Measurements from ENCODE around the gene GJC2.

The GJC2 gene

DNA sequence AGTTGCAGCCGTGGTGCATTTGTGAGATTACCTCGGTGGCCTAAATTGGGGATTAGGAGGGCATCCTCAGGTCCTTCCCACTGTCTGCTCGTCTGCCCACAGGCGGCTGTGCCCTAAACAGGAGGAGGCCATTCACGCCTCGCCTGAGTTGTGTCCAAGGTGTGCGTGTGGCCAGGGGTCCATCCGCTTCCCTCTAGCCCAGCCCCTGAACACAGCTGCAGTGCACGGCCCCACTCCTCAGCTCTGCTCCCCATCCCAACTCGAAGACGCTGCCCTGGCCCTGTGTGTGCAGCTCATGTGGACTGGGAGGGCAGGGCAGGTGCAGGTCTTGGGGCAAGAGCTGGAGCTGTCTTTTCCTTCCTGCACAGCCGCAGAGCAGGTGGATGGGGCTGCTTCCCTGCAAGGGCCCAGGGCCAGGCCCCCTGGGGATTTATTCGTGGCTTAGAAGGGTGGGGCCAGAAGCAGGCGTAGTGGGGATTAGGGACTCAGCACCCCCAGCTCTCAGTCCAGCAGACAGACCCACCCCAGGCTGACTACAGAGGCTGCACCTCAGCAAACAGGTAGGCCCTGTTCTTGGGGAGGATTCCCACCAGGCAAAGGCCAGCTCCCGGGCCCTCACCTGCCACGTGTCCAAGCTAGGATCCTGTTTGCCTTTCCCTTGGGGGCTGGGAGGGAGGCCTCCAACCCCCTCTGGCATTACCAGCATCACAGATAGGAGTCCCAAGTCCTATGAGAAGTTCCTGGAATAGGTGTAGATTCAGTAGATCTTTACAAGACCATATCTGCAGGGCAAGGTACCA, 5.3 kb upstream of the GJC2 start:
- TF ChIP-seq TEAD4 (IDR thresholded peaks at IDR 0.05) (no peak), FOXM1 (IDR thresholded peaks at IDR 0.05; ENCODE audit: borderline replicate concordance, low read depth) (no peak), CEBPB (IDR thresholded peaks at IDR 0.05) (no peak), ZBTB7A (IDR thresholded peaks at IDR 0.05; ENCODE audit: low read depth) (no peak), EP300 (IDR thresholded peaks at IDR 0.05; ENCODE audit: borderline replicate concordance) (no peak), TCF12 (IDR thresholded peaks at IDR 0.05; ENCODE audit: low read depth) (no peak), TAF1 (IDR thresholded peaks at IDR 0.05; ENCODE audit: low read depth) (no peak), MAX (IDR thresholded peaks at IDR 0.05) (no peak), CREB1 (IDR thresholded peaks at IDR 0.05; ENCODE audit: low read depth) (no peak), REST (IDR thresholded peaks at IDR 0.05; ENCODE audit: low read depth) (no peak), YY1 (IDR thresholded peaks at IDR 0.05; ENCODE audit: low read depth) (no peak), EGR1 (IDR thresholded peaks at IDR 0.05) (no peak), RAD21 (IDR thresholded peaks at IDR 0.05; ENCODE audit: low read depth) (no peak), NFIC (IDR thresholded peaks at IDR 0.05) (no peak)
- TF ChIP-seq, protein P1, sequence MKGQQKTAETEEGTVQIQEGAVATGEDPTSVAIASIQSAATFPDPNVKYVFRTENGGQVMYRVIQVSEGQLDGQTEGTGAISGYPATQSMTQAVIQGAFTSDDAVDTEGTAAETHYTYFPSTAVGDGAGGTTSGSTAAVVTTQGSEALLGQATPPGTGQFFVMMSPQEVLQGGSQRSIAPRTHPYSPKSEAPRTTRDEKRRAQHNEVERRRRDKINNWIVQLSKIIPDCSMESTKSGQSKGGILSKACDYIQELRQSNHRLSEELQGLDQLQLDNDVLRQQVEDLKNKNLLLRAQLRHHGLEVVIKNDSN (IDR thresholded peaks at IDR 0.05), result no peak

DNA sequence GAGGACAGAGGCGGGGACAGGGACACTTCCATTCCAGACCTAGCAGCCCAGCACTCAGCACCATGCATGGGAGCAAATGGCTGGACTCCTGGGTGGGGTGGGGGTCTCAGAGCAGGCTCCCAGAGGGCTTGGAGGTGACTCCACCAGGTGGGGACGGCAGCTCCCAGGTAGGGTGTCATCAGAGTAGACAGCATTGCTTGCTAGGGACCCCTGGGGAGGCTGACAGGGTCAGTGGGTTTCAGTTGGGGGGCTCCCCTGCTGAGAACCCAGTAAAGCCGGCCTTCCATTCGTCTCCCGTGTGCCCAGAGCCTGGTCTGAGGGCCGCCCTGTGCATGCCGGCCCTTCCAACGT, 4.8 kb upstream of the GJC2 start:
- TF ChIP-seq, protein P1 (IDR thresholded peaks at IDR 0.05), result no peak
- TF ChIP-seq MAX (IDR thresholded peaks at IDR 0.05) (no peak), NFIC (IDR thresholded peaks at IDR 0.05) (no peak), REST (IDR thresholded peaks at IDR 0.05; ENCODE audit: low read depth) (no peak), RAD21 (IDR thresholded peaks at IDR 0.05; ENCODE audit: low read depth) (no peak), TAF1 (IDR thresholded peaks at IDR 0.05; ENCODE audit: low read depth) (no peak), TEAD4 (IDR thresholded peaks at IDR 0.05) (no peak), CEBPB (IDR thresholded peaks at IDR 0.05) (no peak), EP300 (IDR thresholded peaks at IDR 0.05; ENCODE audit: borderline replicate concordance) (no peak), TCF12 (IDR thresholded peaks at IDR 0.05; ENCODE audit: low read depth) (no peak), CREB1 (IDR thresholded peaks at IDR 0.05; ENCODE audit: low read depth) (no peak)

- no peak for TF ChIP-seq NFIC (IDR thresholded peaks at IDR 0.05)
- no peak for TF ChIP-seq ZBTB7A (IDR thresholded peaks at IDR 0.05; ENCODE audit: low read depth)
- no peak for TF ChIP-seq EP300 (IDR thresholded peaks at IDR 0.05; ENCODE audit: borderline replicate concordance)
- TF ChIP-seq TCF12 (IDR thresholded peaks at IDR 0.05; ENCODE audit: low read depth), result no peak
- TF ChIP-seq RAD21 (IDR thresholded peaks at IDR 0.05; ENCODE audit: low read depth), result no peak
- no peak for TF ChIP-seq TAF1 (IDR thresholded peaks at IDR 0.05; ENCODE audit: low read depth)
- TF ChIP-seq REST (IDR thresholded peaks at IDR 0.05; ENCODE audit: low read depth), result no peak
- TF ChIP-seq CREB1 (IDR thresholded peaks at IDR 0.05; ENCODE audit: low read depth), result no peak
- no peak for TF ChIP-seq TEAD4 (IDR thresholded peaks at IDR 0.05)
- TF ChIP-seq YY1 (IDR thresholded peaks at IDR 0.05; ENCODE audit: low read depth), result no peak
- TF ChIP-seq CEBPB (IDR thresholded peaks at IDR 0.05), result no peak
- TF ChIP-seq FOXM1 (IDR thresholded peaks at IDR 0.05; ENCODE audit: borderline replicate concordance, low read depth), result no peak
- TF ChIP-seq EGR1 (IDR thresholded peaks at IDR 0.05), result no peak
- TF ChIP-seq, protein P1 (IDR thresholded peaks at IDR 0.05), result no peak
These were observed 4.0 kb upstream of the GJC2 start for GRCh38 chr1:228145463-228146416.
